Epithelial cell of proximal tubule (primary cell): Measurements from ENCODE around the gene VPREB1. TPM values are rescaled to one million over a fixed set of nuclear protein-coding genes. Genes with fewer than 3 reads are reported as not detected.
"Not testable (repeated sequence)": the region's sequence is repeated elsewhere in the genome, so short reads cannot be mapped to it uniquely, and the experiment has no call there.

Experiments
- DNase-seq: peaks from one replicate; pipeline ENCODE4 v3.0.0-alpha.2; 2011; ENCODE audit warnings: low read depth
- H3K4me3 ChIP-seq: 2 replicates; pipeline ENCODE4 v1.5.1; 2011; ENCODE audit warnings: low read depth, mild to moderate bottlenecking, low read length
- CTCF ChIP-seq: conservative IDR thresholded peaks from 2 replicates; pipeline ENCODE4 v1.5.1; 2012; ENCODE audit warnings: low read depth, mild to moderate bottlenecking, low read length
- total RNA-seq: library from RNA; depleted of rRNA; stranded (reverse); fragments of >200 nt; gene quantifications from 2 replicates; pipeline ENCODE4 v1.2.3, GENCODE V29; 2015

VPREB1 gene
- total RNA-seq, 1 donor from 2014 or later: not detected

- H3K4me3 ChIP-seq: no peak overlapping the region
- TF ChIP-seq CTCF: no peak
- DNase-seq: no peak
Observed at GRCh38 chr22:22215659-22216449, 28.7 kb upstream of the VPREB1 start.

GRCh38 chr22:22216450-22216959, 28.1 kb upstream of the VPREB1 start:
- TF ChIP-seq CTCF: no peak

GRCh38 chr22:22218302-22218701, 26.3 kb upstream of the VPREB1 start:
- no peak overlapping the region for H3K4me3 ChIP-seq
- DNase-seq: no peak
- TF ChIP-seq CTCF: no peak

More at GRCh38 chr22:22216450-22216959, 28.1 kb upstream of the VPREB1 start:
- H3K4me3 ChIP-seq: no peak overlapping the region
- no peak for DNase-seq

GRCh38 chr22:22219140-22219996, 25.2 kb upstream of the VPREB1 start:
- H3K4me3 ChIP-seq: no peak overlapping the region
- DNase-seq: no peak
- TF ChIP-seq CTCF: no peak

GRCh38 chr22:22221043-22221442, 23.5 kb upstream of the VPREB1 start:
- not testable (repeated sequence) for H3K4me3 ChIP-seq, DNase-seq

- no peak for DNase-seq
- H3K4me3 ChIP-seq: no peak overlapping the region
- TF ChIP-seq CTCF: no peak
Observed at GRCh38 chr22:22226448-22227187, 18.0 kb upstream of the VPREB1 start.

- no peak for TF ChIP-seq CTCF
- no peak overlapping the region for H3K4me3 ChIP-seq
Observed at GRCh38 chr22:22228421-22228820, 16.2 kb upstream of the VPREB1 start.

More at GRCh38 chr22:22228421-22228820, 16.2 kb upstream of the VPREB1 start:
- no peak for DNase-seq
